G401 (cell line): ENCODE data around the gene KRTAP4-12. TPM values are rescaled to one million over a fixed set of nuclear protein-coding genes. Genes with fewer than 3 reads are reported as not detected.
"Not testable (repeated sequence)": the region's sequence is repeated elsewhere in the genome, so short reads cannot be mapped to it uniquely, and the experiment has no call there.

Experiments
- DNase-seq: peaks from one replicate; pipeline ENCODE4 v3.0.0-alpha.2; 2015; ENCODE audit warnings: low spot score
- in situ Hi-C: cut with HindIII; loops from 2 replicates; pipeline ENCODE4 v1.10.0; 2016; ENCODE audit warnings: low sequenced_read_pairs, mixed read lengths
- total RNA-seq: library from RNA; depleted of rRNA; stranded (reverse); fragments of >200 nt; shearing (Covaris generic); gene quantifications from 2 replicates; pipeline ENCODE4 v1.2.3, GENCODE V29; 2014; rRNA removed

The KRTAP4-12 gene
- total RNA-seq, 1 experiment from 2014 or later: not detected

GRCh38 chr17:41099682-41100480, 24.1 kb downstream of the KRTAP4-12 start:
- in situ Hi-C loops, DNase-seq: not testable (repeated sequence)

GRCh38 chr17:41098481-41098880, 25.5 kb downstream of the KRTAP4-12 start:
- in situ Hi-C loops: no loop called here
- DNase-seq: no peak

DNA sequence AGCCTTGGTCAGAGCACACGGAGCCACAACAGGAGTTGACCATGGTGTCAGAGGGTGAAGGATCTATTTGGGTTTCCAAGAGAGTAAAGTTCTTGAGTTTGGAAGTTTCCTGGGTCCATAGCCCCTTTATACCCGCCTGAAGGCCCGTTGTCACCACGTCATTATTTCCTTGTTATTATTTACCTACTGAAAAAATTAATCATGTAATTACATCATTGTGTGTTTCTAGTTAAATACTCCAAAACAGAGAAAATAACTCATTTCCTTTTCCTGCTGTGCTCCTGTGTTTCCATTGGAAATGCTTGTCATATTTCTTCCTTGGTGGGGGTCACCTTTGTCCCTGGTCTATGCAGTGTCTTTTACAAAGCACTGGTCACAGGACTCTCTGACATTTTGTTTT, 25.9 kb downstream of the KRTAP4-12 start, which contains the start of gene KRTAP4-8:
KRTAP4-8 (minus strand) TSS at position 101 of the 400 bp plus-strand sequence; CDS start at position 43, 58 bp downstream.
- DNase-seq: no peak
- in situ Hi-C loops: no loop called here

DNA sequence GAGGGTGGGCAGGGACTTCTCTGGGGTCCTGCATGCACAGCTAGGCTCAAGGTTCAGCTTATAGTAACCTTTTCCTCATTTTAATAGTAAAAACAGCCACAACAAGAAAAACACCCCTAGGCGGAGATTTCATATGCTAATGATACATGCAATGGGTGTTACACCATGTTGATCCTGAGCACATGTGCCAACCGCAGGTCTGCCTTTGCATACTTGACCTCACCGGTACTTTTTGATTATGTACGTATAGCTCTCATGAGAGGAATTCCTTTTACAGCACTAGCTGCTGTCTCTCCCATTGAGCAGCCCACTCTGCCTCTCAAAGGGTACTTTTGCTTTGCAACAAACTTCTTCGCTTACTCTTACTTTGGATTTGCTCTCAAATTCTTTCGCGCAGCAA, 27.9 kb downstream of the KRTAP4-12 start:
- in situ Hi-C loops: no loop called here
- DNase-seq: no peak

DNA sequence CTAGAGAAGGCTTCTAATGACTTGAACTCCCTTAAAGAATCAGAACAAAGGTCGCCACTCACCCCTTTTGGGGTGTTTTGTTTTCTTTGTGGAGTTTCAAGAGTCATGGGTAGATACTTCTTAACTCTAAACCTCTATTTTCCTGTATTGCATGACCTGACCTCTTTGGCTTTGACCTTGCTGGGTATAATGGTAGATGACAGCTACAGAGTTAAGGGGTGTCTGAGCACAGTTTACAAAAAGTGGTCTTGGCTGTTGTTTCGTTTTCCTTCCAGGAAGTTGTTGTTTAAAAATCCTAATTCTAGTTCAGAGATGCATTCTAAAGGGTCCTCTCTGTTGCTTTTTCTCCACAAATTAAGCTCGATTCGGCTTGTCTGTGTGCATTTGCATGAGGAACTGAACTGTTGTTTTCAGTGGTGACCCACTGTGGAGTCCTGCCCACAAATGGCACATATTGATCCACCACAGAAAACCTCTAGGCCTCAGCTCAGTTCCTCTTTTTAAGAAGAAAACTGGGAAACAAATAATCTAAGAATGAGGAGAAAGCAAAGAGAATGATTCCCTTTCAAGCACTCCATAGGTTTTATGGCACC, 35.1 kb downstream of the KRTAP4-12 start:
- DNase-seq, in situ Hi-C loops: not testable (repeated sequence)

GRCh38 chr17:41084100-41084856, 39.7 kb downstream of the KRTAP4-12 start, which contains the start of gene KRTAP4-7:
Gene KRTAP4-7, plus strand, starts transcription at chr17:41084150. Its CDS starts 57 bp downstream, at chr17:41084207.
- in situ Hi-C loops, DNase-seq: not testable (repeated sequence)

GRCh38 chr17:41083427-41083826, 40.6 kb downstream of the KRTAP4-12 start:
- DNase-seq, in situ Hi-C loops: not testable (repeated sequence)

GRCh38 chr17:41082626-41083025, 41.4 kb downstream of the KRTAP4-12 start:
- in situ Hi-C loops: no loop called here
- no peak for DNase-seq

DNA sequence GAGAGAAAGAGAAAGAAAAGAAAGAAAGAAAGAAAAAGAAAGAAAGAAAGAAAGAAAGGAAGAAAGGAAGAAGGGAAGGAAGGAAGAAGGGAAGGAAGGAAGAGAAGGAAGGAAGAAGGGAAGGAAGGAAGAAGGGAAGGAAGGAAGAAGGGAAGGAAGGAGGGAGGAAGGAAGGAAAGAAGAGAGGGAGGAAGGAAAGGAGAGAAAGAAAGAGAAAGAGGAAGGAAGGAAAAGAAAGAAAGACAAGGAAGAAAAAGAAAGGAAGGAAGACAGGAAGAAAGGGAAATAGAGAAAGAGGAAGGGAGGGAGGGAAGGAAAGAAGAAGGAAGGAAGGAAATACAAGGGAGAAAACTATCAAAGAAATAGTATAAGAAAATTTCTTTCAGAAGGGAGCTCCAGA, 47.2 kb downstream of the KRTAP4-12 start:
- no peak for DNase-seq
- in situ Hi-C loops: no loop called here

DNA sequence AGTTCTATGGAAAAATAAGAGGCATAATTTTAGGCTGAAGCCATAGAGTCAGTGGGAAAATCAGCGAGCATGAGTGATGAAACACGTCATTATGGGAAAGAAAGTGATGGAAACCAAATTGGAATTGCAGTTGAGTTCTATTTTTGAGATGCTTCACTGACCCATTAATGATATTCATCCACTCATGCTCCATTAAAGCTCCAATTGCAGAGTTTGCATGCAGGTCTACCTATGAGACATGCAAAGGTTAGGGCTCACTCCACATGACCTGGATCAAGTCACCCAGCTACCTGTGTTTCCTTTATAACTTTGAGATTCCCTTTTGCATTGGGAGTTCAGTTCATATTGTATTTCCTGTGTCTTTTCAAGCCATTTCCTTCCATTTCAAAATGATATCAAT, 50.3 kb downstream of the KRTAP4-12 start:
- DNase-seq: no peak
- in situ Hi-C loops: no loop called here

Other genes starting within 250 kb of the KRTAP4-12 start
- not detected in 2 replicates for gene KRT20, start 238.9 kb downstream of the KRTAP4-12 start, total RNA-seq
- not detected in 2 replicates for gene KRT23, start 186.5 kb downstream of the KRTAP4-12 start, total RNA-seq
- gene KRT39, start 157.2 kb downstream of the KRTAP4-12 start, total RNA-seq: not detected in 2 replicates
- not detected in 2 replicates for gene KRT40, start 139.9 kb downstream of the KRTAP4-12 start, total RNA-seq
- not detected in 2 replicates for gene KRTAP3-3, start 130.0 kb downstream of the KRTAP4-12 start, total RNA-seq
- not detected in 2 replicates for gene KRTAP3-2, start 124.3 kb downstream of the KRTAP4-12 start, total RNA-seq
- gene KRTAP3-1, start 115.1 kb downstream of the KRTAP4-12 start, total RNA-seq: not detected in 2 replicates
- not detected in 2 replicates for gene KRTAP1-5, start 97.0 kb downstream of the KRTAP4-12 start, total RNA-seq
- gene KRTAP1-4, start 94.0 kb downstream of the KRTAP4-12 start, total RNA-seq: not detected in 2 replicates
- not detected in 2 replicates for gene KRTAP1-3, start 89.3 kb downstream of the KRTAP4-12 start, total RNA-seq
- gene KRTAP1-1, start 82.7 kb downstream of the KRTAP4-12 start, total RNA-seq: not detected in 2 replicates
- gene KRTAP2-1, start 76.9 kb downstream of the KRTAP4-12 start, total RNA-seq: not detected in 2 replicates
- not detected in 2 replicates for gene KRTAP2-2, start 69.0 kb downstream of the KRTAP4-12 start, total RNA-seq
- not detected in 2 replicates for gene KRTAP2-3, start 64.1 kb downstream of the KRTAP4-12 start, total RNA-seq
- not detected in 2 replicates for gene KRTAP2-4, start 58.3 kb downstream of the KRTAP4-12 start, total RNA-seq
- gene KRTAP4-7, start 40.0 kb downstream of the KRTAP4-12 start, total RNA-seq: not detected in 2 replicates
- gene KRTAP4-8, start 26.0 kb downstream of the KRTAP4-12 start, total RNA-seq: not detected in 2 replicates
- not detected in 2 replicates for gene KRTAP4-16, start 22.0 kb downstream of the KRTAP4-12 start, total RNA-seq
- gene KRTAP4-9, start 18.8 kb downstream of the KRTAP4-12 start, total RNA-seq: not detected in 2 replicates
- not detected in 2 replicates for gene KRTAP4-11, start 5.8 kb downstream of the KRTAP4-12 start, total RNA-seq
- not detected in 2 replicates for gene KRTAP4-6, start 16.4 kb upstream of the KRTAP4-12 start, total RNA-seq
- gene KRTAP4-5, start 25.6 kb upstream of the KRTAP4-12 start, total RNA-seq: not detected in 2 replicates
- gene KRTAP4-4, start 36.6 kb upstream of the KRTAP4-12 start, total RNA-seq: not detected in 2 replicates
- gene KRTAP4-3, start 44.0 kb upstream of the KRTAP4-12 start, total RNA-seq: not detected in 2 replicates
- not detected in 2 replicates for gene KRTAP4-2, start 54.0 kb upstream of the KRTAP4-12 start, total RNA-seq
- gene KRTAP4-1, start 60.7 kb upstream of the KRTAP4-12 start, total RNA-seq: not detected in 2 replicates
- not detected in 2 replicates for gene KRTAP9-1, start 65.7 kb upstream of the KRTAP4-12 start, total RNA-seq
- gene KRTAP9-2, start 102.5 kb upstream of the KRTAP4-12 start, total RNA-seq: not detected in 2 replicates
- gene KRTAP9-3, start 108.3 kb upstream of the KRTAP4-12 start, total RNA-seq: not detected in 2 replicates
- not detected in 2 replicates for gene KRTAP9-8, start 113.8 kb upstream of the KRTAP4-12 start, total RNA-seq
- not detected in 2 replicates for gene KRTAP9-4, start 125.5 kb upstream of the KRTAP4-12 start, total RNA-seq
- not detected in 2 replicates for gene KRTAP9-9, start 131.2 kb upstream of the KRTAP4-12 start, total RNA-seq
- not detected in 2 replicates for gene KRTAP9-6, start 141.2 kb upstream of the KRTAP4-12 start, total RNA-seq
- gene KRTAP9-7, start 151.5 kb upstream of the KRTAP4-12 start, total RNA-seq: not detected in 2 replicates
- gene KRTAP29-1, start 178.7 kb upstream of the KRTAP4-12 start, total RNA-seq: not detected in 2 replicates
- gene KRTAP16-1, start 185.1 kb upstream of the KRTAP4-12 start, total RNA-seq: not detected in 2 replicates
- gene KRTAP17-1, start 191.5 kb upstream of the KRTAP4-12 start, total RNA-seq: not detected in 2 replicates
- gene KRT33A, start 226.6 kb upstream of the KRTAP4-12 start, total RNA-seq: not detected in 2 replicates
- not detected in 2 replicates for gene KRT33B, start 245.6 kb upstream of the KRTAP4-12 start, total RNA-seq